Stimulated activated CD4-positive, alpha-beta T cell treated with anti-CD3 and anti-CD28 coated beads, Interleukin-4, amount 100 ng/mL, for 1 hour (primary cell): ENCODE measurements around the gene CHCHD3.
"Not testable (repeated sequence)": the region's sequence is repeated elsewhere in the genome, so short reads cannot be mapped to it uniquely, and the experiment has no call there.

ENCODE experiments used
- DNase-seq: peaks from one replicate; pipeline ENCODE4 v3.0.0-alpha.2; 2020

CHCHD3 gene

DNA sequence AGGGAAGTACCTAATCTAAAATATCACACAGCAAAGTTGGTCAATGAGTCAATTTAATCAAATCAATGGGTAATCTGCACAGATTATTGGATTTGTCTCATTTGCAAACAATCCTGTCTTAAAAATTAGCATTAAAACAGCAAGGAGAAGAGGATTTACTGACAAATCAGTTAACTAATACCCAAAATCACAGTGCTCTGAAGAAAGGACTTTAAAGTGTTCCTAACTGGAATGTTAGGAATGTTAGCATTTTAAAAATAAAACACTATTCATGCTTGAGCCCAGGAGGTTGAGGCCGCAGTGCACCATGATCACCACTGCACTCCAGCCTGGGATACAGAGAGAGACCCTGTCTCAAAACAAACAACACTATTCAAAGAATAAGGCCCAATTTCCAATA is 83.1 kb downstream of the CHCHD3 start:
- no peak for DNase-seq

DNA sequence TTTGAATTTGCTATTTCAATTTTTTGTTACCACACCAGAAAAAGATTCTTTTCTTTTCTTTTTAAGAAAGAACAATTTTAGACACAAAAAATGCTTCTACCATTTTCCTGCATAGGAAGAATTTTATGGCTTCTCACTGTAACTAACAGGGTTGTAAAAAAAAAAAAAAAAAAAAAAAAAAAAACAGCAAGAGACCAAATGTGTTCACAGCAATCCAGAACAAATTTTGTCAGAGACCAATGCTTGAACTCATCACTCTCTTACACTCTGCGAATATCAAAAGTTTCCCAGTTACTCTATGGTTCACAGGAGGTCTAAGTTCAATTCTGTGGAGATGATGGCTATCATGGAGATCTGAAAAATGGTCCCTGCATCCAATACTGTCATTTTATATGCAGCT is 84.4 kb downstream of the CHCHD3 start:
- no peak for DNase-seq

DNA sequence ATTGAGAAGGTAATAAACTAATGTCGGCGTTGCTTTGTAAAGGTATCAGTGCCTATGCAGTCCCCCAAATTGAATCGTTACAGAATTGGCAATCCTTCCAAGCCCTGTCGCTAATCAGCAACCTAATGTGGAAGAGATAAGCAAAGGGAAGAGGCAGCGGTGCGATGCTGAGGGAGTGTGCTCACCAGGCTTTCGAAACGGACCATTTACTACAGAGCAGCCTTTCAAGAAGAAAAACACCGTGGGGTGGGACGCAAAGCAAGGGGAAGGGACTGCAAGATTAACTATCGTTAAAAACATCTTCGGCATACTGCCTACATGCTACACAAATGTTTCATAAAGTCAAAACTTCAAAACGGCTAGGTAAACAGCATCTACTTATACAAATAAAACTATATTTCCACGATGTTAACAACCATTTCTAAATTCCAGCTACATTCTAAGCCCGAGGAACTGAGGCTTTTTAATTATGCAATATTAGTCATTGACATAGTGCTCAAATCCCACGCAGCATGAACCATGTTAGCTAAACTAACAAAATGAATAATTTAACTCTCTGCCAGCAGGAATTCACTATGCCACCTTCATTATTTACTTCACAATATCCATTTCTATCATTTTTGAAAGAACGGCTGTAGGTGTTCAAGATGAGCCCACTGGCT is 85.2 kb downstream of the CHCHD3 start:
- DNase-seq, result no peak

DNA sequence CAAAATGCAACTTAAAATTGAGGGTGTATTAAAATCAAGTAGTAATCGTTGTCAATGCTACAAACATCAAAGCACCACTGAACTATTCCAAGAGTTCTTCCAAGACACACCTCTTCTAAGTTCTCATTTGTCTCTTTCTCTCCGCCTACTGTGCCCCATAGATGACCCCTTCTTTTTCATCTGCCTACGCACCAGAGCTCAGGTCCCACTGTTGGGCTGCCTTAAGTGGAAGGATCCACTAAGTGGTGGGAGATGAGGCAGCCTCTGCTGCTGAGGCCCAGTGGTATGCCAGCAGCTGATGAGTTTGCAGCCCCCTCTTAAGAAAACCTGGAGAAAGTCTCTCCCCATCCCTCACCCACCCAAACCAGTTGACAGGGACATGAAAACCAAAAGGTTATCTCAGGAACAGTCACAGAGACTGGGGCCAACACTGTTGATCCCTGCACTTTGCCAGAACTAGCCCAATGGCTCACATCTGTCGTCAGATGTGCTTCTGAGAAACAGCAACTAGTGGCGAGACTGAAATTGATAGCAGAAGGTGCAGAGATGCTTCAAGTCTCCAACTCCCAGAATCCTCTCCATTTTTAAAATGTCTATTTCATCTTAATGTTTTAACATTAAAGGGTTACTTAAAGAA is 88.4 kb downstream of the CHCHD3 start:
- no peak for DNase-seq

DNA sequence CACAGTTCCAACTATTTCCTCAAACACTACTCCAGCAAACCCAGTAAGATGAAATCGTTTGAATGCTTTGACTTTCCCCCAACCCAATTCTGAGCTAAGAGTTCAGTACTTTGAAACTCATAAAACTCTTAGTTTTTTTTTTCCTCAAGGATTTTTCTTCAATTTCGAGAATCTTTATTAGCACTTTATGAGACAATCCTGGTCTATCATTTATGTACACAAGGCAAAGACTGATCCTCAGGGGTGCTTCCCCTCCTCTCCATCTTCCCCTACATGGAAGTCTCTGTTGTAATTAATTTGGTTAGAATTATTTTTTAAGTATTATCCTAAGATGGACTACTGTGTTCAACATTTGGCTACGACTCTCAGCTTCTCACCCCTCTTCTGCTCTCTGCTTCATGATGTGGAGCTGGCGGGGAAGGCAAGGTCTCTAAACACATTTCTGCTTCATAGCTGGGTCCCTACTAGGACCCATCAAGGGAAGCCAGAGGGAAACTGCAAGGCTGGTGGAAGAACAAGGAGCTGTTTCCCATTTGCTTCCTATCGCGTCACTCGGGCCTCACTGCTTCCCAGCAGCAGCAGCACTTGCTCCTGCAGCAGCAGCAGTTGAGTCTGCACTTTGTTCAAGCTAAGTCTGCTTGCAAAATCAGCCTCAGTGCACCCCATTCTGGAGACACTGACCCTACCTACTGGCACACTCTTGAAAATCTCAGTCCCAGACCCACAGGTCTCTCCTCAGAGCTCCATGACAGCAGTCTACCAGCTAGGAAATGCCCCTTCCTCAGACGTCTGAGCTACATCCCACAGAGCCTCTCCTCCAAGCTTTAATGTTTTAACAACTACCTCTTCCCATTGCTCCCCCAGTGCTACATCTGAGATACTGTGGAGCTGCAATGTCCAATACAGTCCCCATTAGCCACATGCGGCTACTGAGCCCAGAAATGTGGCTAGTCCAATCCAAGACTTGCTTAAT is 90.0 kb downstream of the CHCHD3 start:
- no peak for DNase-seq

DNA sequence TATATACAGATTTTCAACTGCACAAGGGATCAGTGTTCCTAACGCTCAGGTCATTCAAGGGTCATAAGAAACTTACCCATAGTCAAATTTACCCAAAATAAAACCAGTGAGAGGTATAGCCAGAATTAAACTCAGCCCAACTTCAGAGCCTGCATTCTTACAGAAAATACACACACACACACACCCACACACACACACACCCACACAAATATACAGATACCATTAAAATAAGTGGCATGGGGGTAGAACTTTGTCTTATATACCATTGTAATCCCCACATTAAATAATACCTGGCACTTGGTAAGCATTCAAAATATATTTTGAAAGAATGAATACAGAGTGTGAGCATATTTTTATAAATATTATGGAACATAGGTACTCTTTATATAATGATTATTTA is 93.8 kb downstream of the CHCHD3 start:
- DNase-seq, result no peak

DNA sequence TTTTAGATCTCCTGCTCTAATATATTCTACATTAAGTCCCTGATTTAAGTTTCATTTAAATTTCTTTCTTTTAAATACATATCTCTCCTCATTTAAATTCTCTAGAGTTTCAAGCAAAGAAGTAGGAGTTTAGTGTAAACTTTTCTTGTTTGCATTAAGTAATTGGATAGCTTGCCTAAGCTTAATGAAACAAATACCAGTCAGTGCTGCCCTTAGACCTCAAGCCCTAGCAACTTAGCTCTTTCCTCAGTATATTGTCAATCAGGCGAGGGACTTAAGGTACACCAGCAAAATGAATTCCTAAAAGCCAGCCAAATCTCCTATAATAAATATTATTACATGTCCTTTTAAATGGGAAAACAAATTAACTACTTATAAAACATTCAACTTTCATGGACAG is 101.5 kb downstream of the CHCHD3 start:
- no peak for DNase-seq

DNA sequence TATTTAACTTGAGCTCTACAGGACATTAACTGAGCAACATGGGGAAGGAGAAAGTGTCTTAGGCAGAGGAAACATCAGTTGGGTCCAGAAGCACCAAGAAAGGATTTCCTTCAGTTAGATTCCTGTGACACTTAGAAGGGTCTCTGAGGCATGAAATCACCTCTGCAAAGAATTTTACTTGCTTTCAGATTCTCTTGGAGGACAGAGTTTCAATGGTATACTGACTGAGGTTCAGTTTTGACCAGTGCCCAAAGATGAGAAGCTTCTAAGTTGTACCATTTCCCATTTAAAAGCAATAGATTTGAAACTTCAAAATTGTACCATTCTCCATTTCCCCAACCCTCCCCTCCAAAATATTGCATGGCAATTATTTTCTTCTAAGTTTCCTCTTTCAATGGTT is 102.4 kb downstream of the CHCHD3 start:
- DNase-seq, result no peak

DNA sequence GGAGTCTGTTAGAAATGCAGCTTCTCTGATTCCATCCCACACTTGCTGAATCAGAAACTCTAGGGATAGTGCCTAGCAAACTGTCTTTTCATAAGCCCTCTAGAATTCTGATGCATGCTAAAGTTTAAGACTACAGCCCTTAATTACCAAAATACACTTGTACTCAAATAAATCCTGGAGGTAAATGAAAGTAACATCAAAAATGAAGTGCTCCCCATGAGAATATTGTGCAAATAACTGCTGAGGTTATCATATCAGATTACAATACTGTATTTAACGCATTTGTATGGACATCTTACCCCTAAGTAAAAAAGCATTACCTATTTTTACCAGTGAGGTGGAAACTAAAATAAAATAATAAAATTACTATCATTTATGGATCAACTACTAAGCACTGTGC is 104.7 kb downstream of the CHCHD3 start:
- DNase-seq, result no peak

DNA sequence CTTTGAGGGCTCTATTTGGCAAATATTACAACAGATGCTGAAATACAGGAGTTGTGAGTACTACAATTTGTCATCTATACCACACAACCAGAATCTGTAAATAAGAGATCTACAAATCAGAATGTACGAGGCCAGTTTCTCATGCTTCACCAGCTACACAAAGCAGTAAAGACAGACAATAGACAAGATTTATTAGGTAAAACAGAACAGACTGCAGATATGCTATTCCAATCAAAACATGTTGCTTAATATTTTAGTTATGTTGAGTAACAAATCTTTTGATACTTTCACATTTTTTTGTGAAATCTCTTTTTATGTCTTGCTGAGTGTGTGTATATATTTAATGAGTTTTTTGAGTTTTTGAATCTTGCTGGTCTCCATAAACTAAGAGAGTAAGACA is 109.1 kb downstream of the CHCHD3 start:
- no peak for DNase-seq

DNA sequence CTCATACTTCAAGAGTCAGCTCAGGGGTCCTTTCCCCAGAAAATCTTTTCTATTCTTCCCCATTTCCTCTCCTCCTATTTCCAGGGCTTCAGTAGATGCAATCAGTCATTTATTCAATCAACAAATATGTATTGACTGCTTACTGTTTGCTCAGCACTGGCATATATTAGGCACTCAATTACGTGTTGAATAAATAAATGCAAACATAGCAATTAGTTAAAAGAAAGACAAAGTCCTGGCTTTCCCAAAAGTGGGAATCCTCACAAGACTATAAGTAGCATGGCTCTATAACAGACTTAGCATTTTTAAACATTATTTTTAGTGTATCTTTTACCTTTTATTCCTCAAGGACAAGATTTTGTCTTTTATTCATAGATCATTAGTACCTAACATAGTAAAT is 111.6 kb downstream of the CHCHD3 start:
- no peak for DNase-seq

DNA sequence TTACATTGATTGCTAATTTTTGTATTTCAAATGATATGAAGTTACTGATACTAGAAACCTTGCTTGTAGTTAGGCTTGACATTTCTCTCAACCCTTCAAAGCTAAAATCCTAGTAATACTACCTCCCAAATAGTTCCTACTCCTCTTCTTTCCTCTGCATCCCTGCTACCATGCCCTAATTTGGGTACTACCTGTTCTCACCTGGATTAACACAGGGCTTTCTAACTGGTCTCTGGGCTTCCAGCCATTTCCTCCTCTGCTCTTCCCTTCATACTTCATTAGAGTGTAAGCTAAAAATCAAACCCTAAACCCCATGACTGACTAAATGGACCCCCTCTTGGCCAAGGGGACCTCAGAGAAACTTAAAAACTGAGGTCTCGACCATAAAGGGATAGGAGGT is 112.4 kb downstream of the CHCHD3 start:
- no peak for DNase-seq

DNA sequence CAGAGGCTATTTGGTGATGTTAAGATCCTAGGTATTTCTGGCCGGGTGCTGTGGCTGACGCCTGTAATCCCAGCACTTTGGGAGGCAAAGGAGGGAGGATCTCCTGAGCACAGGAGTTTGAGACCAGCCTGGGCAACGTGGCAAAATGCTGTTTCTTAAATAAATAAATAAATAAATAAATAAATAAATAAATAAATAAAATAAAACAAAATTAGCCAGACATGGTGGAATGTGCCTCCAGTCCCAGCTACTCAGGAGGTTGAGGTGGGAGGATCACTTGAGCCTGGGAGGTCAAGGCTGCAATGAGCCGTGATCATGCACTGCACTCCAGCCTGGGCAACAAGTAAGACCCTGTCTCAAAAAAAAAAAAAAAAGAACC is 114.4 kb downstream of the CHCHD3 start:
- not testable (repeated sequence) for DNase-seq

DNA sequence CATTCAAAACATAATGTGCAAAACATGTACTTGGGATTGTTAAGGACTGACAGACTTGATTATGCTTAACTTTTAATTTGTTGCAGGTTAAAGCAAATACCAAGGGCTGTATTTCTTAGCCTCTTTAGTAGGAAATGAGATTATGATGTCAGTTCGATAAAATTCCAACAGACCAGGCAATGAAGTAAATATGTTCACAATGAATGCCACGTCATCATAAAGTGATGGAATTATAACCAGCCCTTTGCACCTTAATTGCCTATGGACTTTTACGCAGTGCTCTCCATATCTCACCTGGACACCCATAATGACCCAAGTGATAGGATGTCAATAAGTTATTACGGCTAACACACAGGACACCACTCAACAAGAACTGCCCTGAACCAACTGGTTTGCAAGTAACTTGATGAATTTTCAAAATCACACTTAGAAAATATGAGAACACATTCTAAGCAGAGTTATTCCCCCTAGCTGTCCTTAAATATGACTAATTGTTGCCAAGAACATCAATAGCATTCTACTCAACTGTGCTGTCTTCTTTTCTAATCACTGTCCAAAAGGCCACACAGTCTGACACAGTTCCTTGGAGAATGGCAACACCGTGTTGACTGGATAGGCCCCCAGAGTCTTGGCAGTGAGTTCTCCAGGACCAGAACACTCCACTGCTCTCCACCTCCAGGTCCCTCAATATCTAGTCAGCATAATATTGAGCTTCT is 115.0 kb downstream of the CHCHD3 start:
- DNase-seq, result no peak

DNA sequence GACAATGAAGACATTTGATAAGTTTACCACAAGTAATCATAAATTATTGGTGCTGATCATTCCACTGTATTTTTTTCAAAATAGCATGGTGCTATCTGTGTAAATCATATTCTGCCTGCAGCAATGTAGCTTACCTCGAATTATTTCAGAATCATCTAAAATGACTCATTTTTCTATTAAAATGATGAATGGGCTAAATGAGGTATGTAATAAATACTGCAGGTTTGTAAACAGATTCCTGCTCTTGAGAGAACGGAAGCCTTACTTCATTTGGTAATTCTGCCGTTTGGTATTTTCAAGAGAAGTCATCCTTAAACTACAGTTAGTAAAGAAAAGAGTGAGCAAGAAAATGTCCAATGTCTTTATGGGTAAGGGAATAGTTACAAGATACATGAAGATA is 115.9 kb downstream of the CHCHD3 start:
- DNase-seq, result no peak

DNA sequence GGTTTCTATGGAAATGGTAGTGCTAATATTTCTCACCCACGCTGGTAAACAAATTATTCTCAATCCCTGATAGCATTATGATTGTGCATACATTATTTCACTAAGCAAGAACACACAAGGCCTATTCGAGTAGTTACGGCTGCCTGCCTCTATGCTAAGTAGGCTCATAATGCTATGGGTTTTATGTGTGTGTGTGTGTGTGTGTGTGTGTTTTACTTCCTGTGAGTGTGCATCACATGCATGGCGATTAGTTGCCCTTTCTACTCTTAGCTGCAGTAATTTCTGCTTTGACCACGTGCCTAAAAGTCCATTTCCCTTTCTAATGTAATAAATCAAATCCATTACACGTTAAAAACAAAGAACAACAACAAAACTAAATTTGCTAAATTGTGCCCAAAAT is 117.0 kb downstream of the CHCHD3 start:
- DNase-seq, result no peak

DNA sequence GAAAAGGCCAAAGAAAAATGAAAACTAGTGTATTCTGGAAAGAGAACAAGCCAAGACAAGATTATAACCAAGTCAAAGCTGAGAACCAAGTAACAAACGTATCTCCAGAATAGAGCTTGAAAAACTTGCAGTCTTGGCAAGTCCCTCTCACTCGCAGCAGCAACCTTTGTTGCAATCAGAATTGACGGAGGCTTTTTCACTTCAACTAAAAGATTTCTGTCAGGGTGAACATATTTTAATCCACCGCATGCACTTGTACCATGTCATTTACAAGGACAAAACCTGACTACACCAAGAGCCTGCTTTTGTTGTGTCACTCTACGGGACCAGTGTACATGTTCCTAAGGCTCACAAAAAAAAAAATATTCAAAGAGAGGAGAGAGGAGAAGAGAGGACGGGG is 122.0 kb downstream of the CHCHD3 start:
- DNase-seq, result no peak

DNA sequence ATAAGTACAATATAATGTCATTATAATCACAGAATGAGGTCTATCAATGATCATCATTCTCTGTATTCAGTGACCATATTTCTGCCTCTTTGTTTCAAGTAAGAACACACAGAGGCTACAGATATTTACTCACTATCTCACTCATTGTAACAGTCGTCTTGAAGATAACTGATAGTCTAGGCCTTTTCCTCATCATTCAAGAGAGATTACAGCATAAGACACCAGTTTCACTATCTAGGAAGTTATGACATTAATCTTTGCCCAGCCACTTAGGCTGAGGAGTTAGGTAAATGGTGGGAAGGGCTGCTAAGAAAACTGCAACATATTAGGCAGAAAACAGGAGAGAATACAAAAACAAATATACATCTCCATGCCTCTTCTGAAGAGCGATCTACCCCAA is 125.3 kb downstream of the CHCHD3 start:
- DNase-seq, result no peak

DNA sequence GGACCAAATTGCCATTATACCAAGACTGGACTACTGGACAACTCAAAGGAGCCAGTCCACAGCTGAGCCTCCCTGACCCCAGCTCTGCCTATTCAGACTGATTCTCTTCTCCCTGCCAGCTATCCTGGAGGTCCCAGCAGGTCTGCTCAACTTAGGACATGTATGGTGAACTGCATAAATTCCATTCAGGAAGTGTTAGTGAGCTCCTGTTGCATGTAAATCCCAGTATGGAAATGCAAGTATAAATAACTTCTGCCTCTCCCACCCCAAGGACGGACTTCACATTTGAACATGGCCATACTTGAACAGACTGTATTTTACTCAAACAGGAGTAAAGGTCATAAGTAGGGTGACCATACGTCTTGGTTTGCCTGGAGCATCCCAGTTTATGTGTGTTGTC is 128.4 kb downstream of the CHCHD3 start:
- no peak for DNase-seq

DNA sequence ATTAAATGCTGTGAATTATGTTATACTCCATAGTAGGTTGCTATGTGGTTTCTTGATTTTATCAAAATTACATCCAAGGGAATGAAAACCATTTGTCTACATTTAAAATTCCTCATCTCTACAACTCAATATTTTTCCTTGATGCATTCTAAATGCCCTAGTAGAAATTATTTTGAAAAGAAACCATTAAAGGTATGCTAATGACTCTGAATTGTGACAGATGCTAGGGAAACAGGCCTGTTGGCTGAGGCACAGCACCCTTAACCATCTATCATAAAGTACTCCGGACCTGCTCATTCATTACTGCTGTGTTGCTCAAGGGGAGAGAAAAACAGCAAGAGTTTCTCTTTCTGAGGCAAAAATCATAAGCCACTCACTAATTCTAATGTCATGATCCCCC is 131.2 kb downstream of the CHCHD3 start:
- no peak for DNase-seq

DNA sequence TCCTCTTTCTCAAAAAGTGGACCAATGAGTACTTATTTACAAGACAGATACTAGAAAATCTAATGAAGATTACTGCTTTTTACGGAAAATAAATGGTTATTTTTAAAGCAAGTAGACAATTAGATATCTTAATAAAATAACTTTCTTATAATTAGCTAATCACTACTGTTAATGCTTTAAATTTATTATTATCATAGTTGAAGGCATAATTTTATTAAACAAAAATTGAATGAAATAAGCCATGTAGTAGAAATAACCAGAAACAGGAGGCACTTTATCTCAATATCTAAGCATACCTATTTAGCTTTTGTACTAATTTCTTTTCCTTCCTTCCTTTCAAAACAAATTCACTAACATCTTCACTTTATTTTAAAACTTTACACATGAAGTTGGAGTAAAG is 134.9 kb downstream of the CHCHD3 start:
- DNase-seq, result no peak

DNA sequence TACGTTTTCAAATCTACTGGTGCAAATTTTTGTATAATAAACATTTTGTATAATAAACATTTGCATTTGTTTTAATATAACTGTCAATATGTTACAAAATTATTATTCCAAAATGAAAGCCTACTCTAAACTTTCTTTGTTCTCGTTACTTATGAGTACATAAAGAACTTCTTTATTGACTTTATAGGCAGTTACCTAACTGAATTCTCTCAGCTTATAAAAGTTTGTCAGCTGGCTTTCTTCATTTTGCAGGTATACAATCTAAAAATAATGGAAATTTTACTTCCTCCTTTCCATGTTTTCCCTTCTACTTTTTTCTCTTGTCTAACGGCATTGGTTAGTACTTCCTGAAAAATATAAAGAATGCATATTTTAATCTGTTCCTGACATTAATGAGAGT is 137.1 kb downstream of the CHCHD3 start:
- DNase-seq, result no peak

DNA sequence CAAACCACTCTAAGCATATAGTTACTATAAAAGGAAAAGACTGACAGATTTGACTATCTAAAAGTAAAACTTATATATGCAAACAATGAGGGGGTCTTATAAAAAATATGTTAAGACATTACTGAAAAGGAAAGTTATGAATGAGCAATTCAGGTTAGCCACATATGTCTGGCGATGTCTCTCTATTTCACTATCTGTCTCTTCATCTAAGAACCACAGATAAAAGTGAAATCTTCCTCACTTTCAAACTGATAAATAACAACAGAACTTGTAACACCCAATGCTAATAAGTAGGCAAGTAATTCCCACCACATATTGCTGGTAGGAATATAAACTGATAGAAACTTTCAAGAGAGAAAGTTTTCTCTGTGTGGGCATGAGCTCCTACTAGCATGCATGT is 138.2 kb downstream of the CHCHD3 start:
- DNase-seq, result no peak
